ENCODE measurements around the gene PRTG. TPM values are rescaled to one million over a fixed set of nuclear protein-coding genes. Genes with fewer than 3 reads are reported as not detected.

The PRTG gene
- total RNA-seq, 1 donor: 0.45 TPM

DNA sequence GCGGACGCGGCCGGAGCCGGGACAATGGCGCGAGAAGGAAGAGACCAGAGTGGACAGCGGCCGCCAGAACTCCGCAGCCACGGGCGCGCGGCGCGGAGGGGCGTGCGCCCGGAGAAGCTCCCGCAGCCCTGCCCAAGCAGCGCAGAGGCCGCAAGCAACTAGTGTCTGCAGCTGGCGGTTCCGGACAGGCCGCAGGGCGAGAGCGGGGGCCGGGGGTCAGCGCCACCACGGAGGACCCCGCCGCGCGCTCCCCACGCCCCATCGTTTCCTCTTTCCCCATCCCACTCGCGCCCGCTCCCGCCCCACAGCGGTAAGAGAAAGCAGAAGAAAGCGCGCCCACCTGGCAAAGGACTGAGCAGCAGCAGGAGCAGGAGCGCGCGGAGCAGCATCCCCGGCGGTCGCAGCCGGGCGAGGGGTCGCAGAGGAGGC is 440 bp downstream of the PRTG start:
- DNase-seq (ENCODE audit: low read depth): peak; percentile 32

DNA sequence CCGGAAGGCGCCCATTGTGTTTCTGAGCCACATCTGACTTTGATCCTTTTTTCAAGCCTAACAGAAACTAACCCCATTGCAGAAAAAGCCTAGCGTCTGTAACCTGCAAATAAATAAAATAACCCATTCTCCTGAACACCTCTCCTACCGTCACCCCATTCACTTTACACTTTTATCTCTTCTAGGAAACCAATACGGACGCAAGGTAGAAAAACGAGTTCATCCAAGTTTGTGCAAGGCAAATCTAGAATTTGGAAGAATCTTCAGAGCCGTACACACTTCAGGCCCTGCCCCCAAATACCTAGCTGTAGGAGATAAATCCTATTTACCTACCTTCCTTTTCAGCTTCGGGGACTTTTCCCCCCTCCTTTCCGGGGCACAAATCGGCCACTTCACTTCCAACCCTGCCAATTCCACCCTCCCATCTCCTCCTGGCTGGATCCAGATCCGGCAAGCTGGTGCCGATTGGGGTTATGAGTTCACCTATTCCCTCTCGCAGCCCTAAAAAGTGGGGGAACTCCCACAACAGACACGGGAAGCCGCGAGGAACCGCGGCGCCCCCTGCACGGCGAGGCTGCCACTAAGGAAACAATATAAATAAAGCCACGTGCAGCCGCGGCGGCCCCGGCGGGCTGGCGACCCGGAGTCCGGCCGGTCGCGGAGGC is 987 bp downstream of the PRTG start:
- DNase-seq (ENCODE audit: low read depth): no peak
- H3K4me3 ChIP-seq (ENCODE audit: low read depth, low read length): peak overlapping the region; percentile 77
- TF ChIP-seq CTCF (IDR thresholded peaks at IDR 0.05; ENCODE audit: insufficient read depth, low read length): peak; percentile 22

More for the DNA sequence above, 440 bp downstream of the PRTG start:
- TF ChIP-seq CTCF (IDR thresholded peaks at IDR 0.05; ENCODE audit: insufficient read depth, low read length): no peak
- H3K4me3 ChIP-seq (ENCODE audit: low read depth, low read length): peak overlapping the region; percentile 77

- TF ChIP-seq CTCF (IDR thresholded peaks at IDR 0.05; ENCODE audit: insufficient read depth, low read length): no peak
- DNase-seq (ENCODE audit: low read depth): no peak
- peak overlapping the region; percentile 77 for H3K4me3 ChIP-seq (ENCODE audit: low read depth, low read length)
These were observed 1.7 kb downstream of the PRTG start for GRCh38 chr15:55740981-55741832.

DNA sequence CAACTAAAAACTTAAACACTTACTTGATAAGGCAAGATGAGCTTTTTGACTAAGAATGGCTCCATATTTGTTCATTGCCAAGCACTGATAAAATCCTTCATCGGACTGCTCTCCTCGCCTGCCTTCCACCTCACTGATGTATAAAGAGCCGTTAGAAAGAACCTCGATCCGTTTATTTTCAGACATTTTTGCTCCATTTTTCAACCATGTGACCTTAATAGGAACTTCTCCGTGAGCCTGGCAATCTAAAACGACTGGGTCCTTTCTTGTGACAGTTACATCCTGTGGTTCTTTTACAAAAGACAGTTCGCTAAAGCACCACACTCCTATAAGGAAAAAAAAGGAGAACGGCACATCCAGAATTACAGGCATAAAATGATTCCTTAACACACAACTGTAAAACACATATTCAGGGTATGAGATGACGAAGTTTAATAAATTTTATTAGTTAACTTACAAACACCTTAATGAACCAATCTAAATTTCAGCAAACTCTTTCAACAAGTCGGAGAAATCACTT is 2.5 kb downstream of the PRTG start:
- no peak for TF ChIP-seq CTCF (IDR thresholded peaks at IDR 0.05; ENCODE audit: insufficient read depth, low read length)
- H3K4me3 ChIP-seq (ENCODE audit: low read depth, low read length): no peak overlapping the region
- DNase-seq (ENCODE audit: low read depth): no peak

GRCh38 chr15:55739641-55740040 is 3.3 kb downstream of the PRTG start:
- DNase-seq (ENCODE audit: low read depth): no peak
- H3K4me3 ChIP-seq (ENCODE audit: low read depth, low read length): no peak overlapping the region
- no peak for TF ChIP-seq CTCF (IDR thresholded peaks at IDR 0.05; ENCODE audit: insufficient read depth, low read length)

DNA sequence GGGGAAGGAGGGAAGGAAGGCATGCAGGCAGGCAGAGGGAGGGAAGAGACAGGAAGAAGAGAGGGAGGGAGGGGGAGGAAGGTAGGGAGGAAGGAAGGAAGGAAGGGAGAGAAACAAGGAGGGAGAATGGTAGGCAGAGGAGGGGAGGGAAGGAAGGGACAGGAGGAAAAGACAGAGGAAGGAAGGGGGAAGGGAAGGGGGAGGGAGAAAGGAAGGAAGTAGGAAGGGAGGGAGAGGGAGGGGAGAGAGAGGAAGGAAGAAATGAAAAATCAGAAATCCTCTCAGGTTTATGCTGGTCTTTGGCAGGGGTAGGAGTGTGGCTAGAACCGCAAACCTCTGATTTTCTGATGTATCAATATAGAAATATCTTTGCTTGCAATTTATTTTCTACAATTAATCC is 4.2 kb downstream of the PRTG start:
- H3K4me3 ChIP-seq (ENCODE audit: low read depth, low read length): no peak overlapping the region
- DNase-seq (ENCODE audit: low read depth): no peak
- TF ChIP-seq CTCF (IDR thresholded peaks at IDR 0.05; ENCODE audit: insufficient read depth, low read length): no peak

Measured in fibroblast of the aortic adventitia (primary cell).